Measurements from ENCODE around the gene CTDSPL. TPM values are rescaled to one million over a fixed set of nuclear protein-coding genes. Genes with fewer than 3 reads are reported as not detected.

The CTDSPL gene
- total RNA-seq, 1 experiment from 2014 or later = 34.4 TPM

DNA sequence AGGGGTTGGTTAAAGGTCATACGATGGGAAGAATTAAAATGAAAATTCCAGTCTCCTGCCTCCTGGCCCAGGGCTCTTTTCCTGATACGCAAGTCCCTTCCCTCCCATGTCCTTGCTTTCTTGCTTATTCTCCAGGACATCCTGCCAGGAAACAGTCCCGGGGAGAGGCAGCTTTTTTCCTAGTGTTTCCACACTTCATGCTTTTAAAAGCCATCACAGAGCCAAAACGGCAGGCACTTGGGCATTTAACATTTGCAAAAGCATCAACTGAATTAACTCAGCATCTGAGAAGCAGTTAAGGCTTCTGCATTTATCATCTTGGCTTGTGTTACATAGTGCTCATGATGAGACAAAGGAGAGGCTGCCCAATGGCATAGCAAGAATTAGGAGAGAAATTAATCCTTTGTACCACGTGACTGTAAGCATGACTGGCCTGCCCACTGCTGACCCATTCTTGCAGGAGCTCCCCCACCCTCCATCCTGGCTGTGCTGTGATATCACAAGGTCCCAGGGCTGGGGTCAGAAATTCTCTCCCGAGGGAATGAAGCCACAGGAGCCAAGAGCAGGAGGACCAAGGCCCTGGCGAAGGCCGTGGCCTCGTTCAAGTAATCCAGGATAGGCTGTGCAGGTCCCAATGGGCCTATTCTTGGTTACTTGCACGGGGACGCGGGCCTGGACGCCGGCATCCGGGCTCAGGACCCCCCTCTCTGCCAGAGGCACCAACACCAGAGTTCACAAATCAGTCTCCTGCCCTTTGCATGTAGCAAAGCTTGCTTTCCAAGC is 107.3 kb downstream of the CTDSPL start:
- no peak for ATAC-seq
- Histone ChIP-seq H3K4me2 (ENCODE audit: low read length) (no peak overlapping the region), H3K4me3 (replicated peaks in 1 of 2; ENCODE audit: low read depth in 1 of 2, low read length in 2 of 2) (no peak overlapping the region), H3K4me1 (ENCODE audit: control insufficient read depth in 1 of 2, insufficient read depth in 2 of 2, low read length in 2 of 2) (no peaks in the 10 kb centered on the region), H3K36me3 (ENCODE audit: control insufficient read depth in 1 of 2, insufficient read depth in 2 of 2, low read length in 2 of 2) (no peaks in the 10 kb centered on the region), H3K9ac (ENCODE audit: low read length) (no peak overlapping the region), H4K20me1 (ENCODE audit: insufficient read depth) (0 out of 2 replicates have a peak, but pooled peaks cover 5% of the 10 kb centered on the region), H3K9me2 (ENCODE audit: insufficient read depth) (no peaks in the 10 kb centered on the region), H2AFZ (ENCODE audit: low read depth, low read length, poor library complexity, severe bottlenecking) (no peak overlapping the region), H3K79me2 (ENCODE audit: insufficient read depth, low read length) (no peaks in the 10 kb centered on the region), H3K27me3 (ENCODE audit: insufficient read depth, low read length) (no peaks in the 10 kb centered on the region), H3K27ac (ENCODE audit: low read depth, low read length) (no peak overlapping the region), H3K9me3 (ENCODE audit: control insufficient read depth in 1 of 2, insufficient read depth in 1 of 2, low read depth in 1 of 2, low read length in 2 of 2) (no peaks in the 10 kb centered on the region)
- ChIA-PET CTCF (interaction anchor here (0.8 kb wide), 1 partner anchor 111 kb away, joined by 4 read pairs; no protein-coding TSS in a partner anchor), RAD21 (ENCODE audit: low non-redundant PET in 1 of 2, low total read pairs in 2 of 2, uncharacterized antibody in 2 of 2, unreplicated experiment in 2 of 2) (no interaction called here), POLR2A (no interaction called here)
- DNase-seq (ENCODE audit: low read depth, low spot score) = no peak
- no TSS peak for BruUV-seq (replicated peaks)
- TF ChIP-seq JUND (IDR thresholded peaks at IDR 0.05) (no peak), TCF7L2 (IDR thresholded peaks at IDR 0.05; ENCODE audit: borderline replicate concordance, extremely low read depth, insufficient read depth, insufficient read length) (no peak)
- intact Hi-C loops (cut with micrococcal nuclease) = no loop called here

DNA sequence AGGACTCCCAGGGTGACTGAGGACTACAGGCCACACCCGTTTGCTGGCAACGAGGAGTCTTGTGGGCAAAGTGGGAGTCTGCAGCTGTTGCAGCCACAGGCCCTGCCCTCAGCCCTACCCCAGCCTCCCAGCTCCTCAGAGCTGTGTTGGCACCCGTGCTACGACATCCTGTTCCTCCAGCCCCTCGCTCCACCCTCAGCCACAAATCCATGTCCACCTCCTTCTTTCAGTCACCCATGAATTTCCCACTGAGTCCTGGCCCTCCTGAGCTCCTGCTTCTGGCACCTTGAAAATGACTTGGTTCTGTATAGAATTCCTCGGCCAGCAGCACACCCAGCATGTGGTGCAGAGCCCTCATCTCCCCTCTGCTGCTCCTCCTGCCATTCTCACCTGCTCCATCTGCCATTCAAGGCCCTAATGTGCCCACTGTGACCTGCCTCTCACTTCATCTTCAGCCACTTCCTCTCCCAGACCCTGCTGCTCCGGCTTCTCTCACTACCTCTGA is 108.0 kb downstream of the CTDSPL start:
- H3K4me2 ChIP-seq (ENCODE audit: low read length) = no peak overlapping the region
- intact Hi-C loops (cut with micrococcal nuclease) = loop anchor here (5.0 to 10.0 kb wide), 3 partner anchors 145 to 537 kb away; partner anchors contain the start of gene XYLB
- no peak overlapping the region for H2AFZ ChIP-seq (ENCODE audit: low read depth, low read length, poor library complexity, severe bottlenecking)
- H3K27ac ChIP-seq (ENCODE audit: low read depth, low read length) = no peak overlapping the region
- no peaks in the 10 kb centered on the region for H3K9me2 ChIP-seq (ENCODE audit: insufficient read depth)
- ATAC-seq (no peak), DNase-seq (ENCODE audit: low read depth, low spot score) (no peak)
- 0 out of 2 replicates have a peak, but pooled peaks cover 5% of the 10 kb centered on the region for H4K20me1 ChIP-seq (ENCODE audit: insufficient read depth)
- no peak overlapping the region for H3K4me3 ChIP-seq (replicated peaks in 1 of 2; ENCODE audit: low read depth in 1 of 2, low read length in 2 of 2)
- BruUV-seq (replicated peaks) = no TSS peak
- H3K79me2 ChIP-seq (ENCODE audit: insufficient read depth, low read length) = no peaks in the 10 kb centered on the region
- no peaks in the 10 kb centered on the region for H3K9me3 ChIP-seq (ENCODE audit: control insufficient read depth in 1 of 2, insufficient read depth in 1 of 2, low read depth in 1 of 2, low read length in 2 of 2)
- RAD21 ChIA-PET (ENCODE audit: low non-redundant PET in 1 of 2, low total read pairs in 2 of 2, uncharacterized antibody in 2 of 2, unreplicated experiment in 2 of 2) = no interaction called here
- no peaks in the 10 kb centered on the region for H3K36me3 ChIP-seq (ENCODE audit: control insufficient read depth in 1 of 2, insufficient read depth in 2 of 2, low read length in 2 of 2)
- H3K27me3 ChIP-seq (ENCODE audit: insufficient read depth, low read length) = no peaks in the 10 kb centered on the region
- CTCF ChIA-PET = no interaction called here
- no peak for TF ChIP-seq SIN3A (IDR thresholded peaks at IDR 0.05; ENCODE audit: low read depth)
- H3K9ac ChIP-seq (ENCODE audit: low read length) = no peak overlapping the region
- POLR2A ChIA-PET = no interaction called here
- H3K4me1 ChIP-seq (ENCODE audit: control insufficient read depth in 1 of 2, insufficient read depth in 2 of 2, low read length in 2 of 2) = no peaks in the 10 kb centered on the region

Measured in HCT116 (cell line).